GM21528 (cell line): ENCODE data around the gene TCTN2.

ENCODE experiments used
- ATAC-seq: cut with Tn5 transposase; IDR thresholded peaks from one replicate; pipeline ENCODE4 v1.9.1; 2021; ENCODE audit warnings: mild to moderate bottlenecking, moderate library complexity; ENCODE audit not compliant: unreplicated experiment, low FRiP score

TCTN2 gene

GRCh38 chr12:123683964-123684363 is 13.1 kb downstream of the TCTN2 start:
- ATAC-seq: no peak

- ATAC-seq: no peak
These were observed 15.8 kb downstream of the TCTN2 start for GRCh38 chr12:123686636-123687190.

GRCh38 chr12:123690191-123690840 is 19.4 kb downstream of the TCTN2 start:
- no peak for ATAC-seq

GRCh38 chr12:123696207-123696606 is 25.3 kb downstream of the TCTN2 start:
- no peak for ATAC-seq

GRCh38 chr12:123696646-123697045 is 25.7 kb downstream of the TCTN2 start:
- no peak for ATAC-seq

GRCh38 chr12:123705935-123706334 is 35.0 kb downstream of the TCTN2 start:
- no peak for ATAC-seq

GRCh38 chr12:123707466-123707865 is 36.6 kb downstream of the TCTN2 start:
- no peak for ATAC-seq

- ATAC-seq: no peak
These were observed 41.9 kb downstream of the TCTN2 start for GRCh38 chr12:123712780-123713319.

- ATAC-seq: no peak
These were observed 42.5 kb downstream of the TCTN2 start for GRCh38 chr12:123713398-123713797.

GRCh38 chr12:123713823-123714585 is 43.1 kb downstream of the TCTN2 start:
- ATAC-seq: peak; percentile 30

GRCh38 chr12:123715195-123715594 is 44.3 kb downstream of the TCTN2 start:
- no peak for ATAC-seq

GRCh38 chr12:123717350-123717749 is 46.4 kb downstream of the TCTN2 start:
- ATAC-seq: no peak

GRCh38 chr12:123720141-123720814 is 49.4 kb downstream of the TCTN2 start:
- ATAC-seq: no peak

- ATAC-seq: no peak
These were observed 50.3 kb downstream of the TCTN2 start for GRCh38 chr12:123721245-123721644.

GRCh38 chr12:123723011-123723410 is 52.1 kb downstream of the TCTN2 start:
- ATAC-seq: no peak

GRCh38 chr12:123723765-123724164 is 52.9 kb downstream of the TCTN2 start:
- no peak for ATAC-seq

GRCh38 chr12:123726244-123726643 is 55.3 kb downstream of the TCTN2 start:
- ATAC-seq: no peak

GRCh38 chr12:123726962-123727361 is 56.0 kb downstream of the TCTN2 start:
- ATAC-seq: no peak

GRCh38 chr12:123727878-123728277 is 57.0 kb downstream of the TCTN2 start:
- no peak for ATAC-seq

GRCh38 chr12:123731596-123731995 is 60.7 kb downstream of the TCTN2 start:
- no peak for ATAC-seq

- ATAC-seq: no peak
These were observed 61.3 kb downstream of the TCTN2 start for GRCh38 chr12:123732251-123732650.
